GM18909 (cell line): ENCODE measurements around the gene PRR12.
"Not testable (repeated sequence)": the region's sequence is repeated elsewhere in the genome, so short reads cannot be mapped to it uniquely, and the experiment has no call there.

Experiments
- ATAC-seq: cut with Tn5 transposase; IDR thresholded peaks from one replicate; pipeline ENCODE4 v1.9.1; 2021; ENCODE audit warnings: mild to moderate bottlenecking; ENCODE audit not compliant: unreplicated experiment, poor library complexity

Gene PRR12

DNA sequence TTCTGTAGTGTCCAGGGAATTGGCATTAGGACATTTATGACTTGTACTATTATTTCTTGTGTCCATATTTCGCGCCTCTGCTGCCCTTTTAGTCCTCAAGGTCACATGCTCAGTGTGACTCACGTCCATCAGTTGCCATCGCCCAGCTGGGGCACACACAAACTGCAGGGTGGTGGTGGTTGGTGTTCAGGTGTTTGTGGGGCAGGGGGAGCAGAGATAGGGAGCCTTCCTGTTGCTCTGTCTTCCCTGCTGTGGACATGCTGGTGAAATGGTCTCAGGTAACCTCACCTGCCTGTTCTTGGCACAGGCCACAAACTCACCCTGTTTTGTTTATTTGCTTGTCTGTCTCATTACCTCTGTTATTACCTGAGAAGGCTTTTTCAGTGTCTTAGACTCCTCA is 22.4 kb downstream of the PRR12 start:
- no peak for ATAC-seq

- no peak for ATAC-seq
Measured at GRCh38 chr19:49614096-49614833, 23.3 kb downstream of the PRR12 start.

DNA sequence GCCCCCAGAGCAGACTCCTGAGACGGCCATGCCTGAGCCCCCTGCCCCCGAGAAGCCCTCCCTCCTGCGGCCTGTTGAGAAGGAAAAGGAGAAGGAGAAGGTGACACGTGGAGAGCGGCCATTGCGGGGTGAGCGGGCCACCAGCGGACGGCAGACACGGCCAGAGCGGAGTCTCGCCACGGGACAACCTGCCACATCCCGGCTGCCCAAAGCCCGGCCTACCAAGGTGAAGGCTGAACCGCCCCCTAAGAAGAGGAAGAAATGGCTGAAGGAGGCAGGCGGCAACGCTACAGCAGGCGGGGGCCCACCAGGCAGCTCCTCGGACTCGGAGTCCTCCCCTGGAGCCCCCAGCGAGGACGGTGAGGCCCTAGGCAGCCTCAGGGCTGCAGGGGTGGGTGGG is 24.9 kb downstream of the PRR12 start:
- ATAC-seq, result no peak

GRCh38 chr19:49616532-49616931 is 25.6 kb downstream of the PRR12 start:
- ATAC-seq, result no peak

GRCh38 chr19:49616945-49617344 is 26.0 kb downstream of the PRR12 start:
- ATAC-seq, result no peak

DNA sequence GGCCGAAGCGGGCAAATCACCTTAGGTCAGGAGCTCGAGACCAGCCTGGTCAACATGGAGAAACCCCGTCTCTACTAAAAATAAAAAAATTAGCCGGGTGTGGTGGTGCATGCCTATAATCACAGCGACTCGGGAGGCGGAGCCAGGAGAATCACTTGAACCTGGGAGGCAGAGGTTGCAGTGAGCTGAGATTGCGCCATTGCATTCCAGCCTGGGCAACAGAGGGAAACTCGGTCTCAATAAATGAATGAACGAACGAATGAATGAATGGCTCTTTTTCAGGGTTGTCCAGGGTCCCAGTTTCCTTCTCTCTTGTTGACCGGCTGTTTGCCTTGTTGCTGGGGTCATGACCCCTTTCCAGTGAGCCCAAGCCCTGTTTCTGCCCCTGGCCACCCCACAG is 26.9 kb downstream of the PRR12 start:
- not testable (repeated sequence) for ATAC-seq

DNA sequence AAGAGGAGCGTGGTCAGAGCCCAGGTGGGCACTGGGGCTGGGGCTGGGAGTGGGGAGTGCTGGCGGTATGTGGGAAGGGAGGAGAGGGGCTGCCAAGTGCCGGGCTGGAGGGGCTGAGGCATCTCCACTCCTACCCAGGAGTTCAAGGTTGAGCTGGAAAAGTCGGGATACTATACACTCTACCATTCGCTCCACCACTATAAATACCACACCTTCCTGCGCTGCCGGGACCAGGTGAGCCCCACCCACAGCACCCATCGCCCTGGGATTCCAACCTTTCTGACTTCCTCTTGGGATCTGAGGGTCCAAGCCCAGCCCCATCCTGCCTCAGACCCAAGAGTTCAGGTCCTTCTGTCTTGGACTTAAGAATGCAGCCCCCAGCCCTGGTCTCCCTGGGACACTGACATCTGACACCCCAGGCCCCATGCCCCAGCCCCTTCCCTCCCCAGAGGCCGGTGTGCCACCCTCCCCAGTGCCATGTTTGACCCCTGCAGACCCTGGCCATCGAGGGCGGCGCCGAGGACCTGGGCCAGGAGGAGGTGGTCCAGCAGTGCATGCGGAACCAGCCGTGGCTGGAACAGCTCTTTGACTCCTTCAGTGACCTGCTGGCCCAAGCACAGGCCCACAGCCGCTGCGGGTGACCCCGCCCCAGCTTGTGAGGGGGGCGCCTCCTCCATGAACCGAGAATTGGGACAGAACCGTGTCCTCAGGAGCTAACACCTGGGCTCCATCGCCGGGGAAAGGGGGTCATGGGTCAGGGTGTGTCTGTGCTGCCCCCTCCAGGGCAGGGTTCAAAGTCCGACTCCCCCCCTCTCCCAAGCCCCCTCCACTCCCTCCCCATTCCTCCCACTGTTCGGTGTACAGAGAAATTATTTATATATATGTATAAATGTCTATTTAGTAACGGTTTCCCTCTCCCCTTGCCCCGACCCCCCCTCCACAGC is 34.3 kb downstream of the PRR12 start:
- ATAC-seq, result no peak

DNA sequence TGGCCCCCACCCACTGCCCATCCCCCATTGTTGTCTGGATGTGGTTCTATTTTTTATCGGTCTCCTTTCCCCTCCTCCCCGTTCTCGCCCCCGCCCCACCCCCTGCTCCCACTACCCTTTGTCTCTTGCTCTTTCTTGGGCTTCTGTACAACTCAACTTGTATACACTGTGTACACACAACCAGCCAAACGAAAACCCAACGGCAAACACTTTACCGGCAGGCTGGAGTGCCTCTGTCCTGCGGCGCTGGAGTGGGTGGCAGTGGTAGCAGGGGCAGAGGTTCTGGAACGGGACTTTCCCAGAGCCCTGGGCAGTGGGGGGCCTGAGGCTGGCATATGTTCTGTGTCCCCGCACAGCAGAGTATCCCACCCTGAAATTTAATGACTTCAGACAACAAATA is 35.2 kb downstream of the PRR12 start:
- ATAC-seq, result no peak

- no peak for ATAC-seq
Measured at GRCh38 chr19:49629659-49630058, 38.7 kb downstream of the PRR12 start.

DNA sequence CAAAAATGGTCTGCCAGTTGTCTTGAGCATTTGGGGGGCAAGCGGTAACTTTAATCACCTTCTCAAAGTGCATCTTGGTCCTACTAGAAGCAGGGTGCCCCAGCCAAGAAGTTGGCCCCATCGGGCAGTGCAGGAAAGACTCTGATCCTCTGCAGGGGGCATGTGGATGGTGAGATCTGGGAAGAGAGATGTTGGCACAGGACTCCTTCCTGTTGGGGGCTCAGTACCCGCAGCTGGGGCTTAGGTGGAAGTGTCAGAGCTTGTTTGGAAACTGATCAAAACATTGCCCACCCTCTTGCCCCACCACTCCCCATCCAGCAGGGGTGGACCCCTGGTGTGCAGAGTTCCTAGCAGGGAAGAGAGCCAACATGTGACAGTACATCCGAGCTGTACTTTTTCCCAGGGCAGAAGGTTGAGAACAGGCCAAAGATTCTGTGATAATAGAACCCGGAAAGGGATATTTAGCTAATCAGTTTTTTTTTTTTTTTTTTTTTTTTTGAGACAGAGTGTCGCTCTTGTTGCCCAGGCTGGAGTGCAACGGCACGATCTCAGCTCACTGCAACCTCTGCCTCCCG is 40.1 kb downstream of the PRR12 start:
- ATAC-seq, result no peak

DNA sequence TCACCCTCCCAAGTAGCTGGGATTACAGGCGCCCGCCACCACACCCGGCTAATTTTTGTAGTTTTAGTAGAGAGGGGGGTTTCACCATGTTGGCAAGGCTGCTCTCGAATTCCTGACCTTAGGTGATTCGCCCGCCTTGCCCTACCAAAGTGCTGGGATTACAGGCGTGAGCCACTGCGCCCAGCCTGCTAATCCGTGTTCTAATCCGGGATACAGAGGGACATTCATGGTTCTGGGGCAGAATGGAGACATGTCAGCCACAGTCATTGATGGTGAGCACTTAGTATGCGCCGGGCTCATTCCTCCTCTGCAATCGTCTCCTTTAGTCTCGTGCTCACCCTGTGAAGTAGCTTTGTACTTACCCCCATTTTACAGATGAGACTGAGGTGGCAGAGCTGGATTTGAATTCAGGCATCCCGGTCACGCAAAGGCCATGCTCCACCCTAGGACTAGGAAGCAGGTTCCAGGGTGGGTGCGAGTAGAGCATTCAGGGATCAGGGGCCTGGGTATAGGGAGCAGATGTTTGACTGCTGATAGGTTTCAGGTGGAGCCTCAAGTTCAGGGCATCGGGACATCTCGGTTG is 40.7 kb downstream of the PRR12 start:
- no peak for ATAC-seq

DNA sequence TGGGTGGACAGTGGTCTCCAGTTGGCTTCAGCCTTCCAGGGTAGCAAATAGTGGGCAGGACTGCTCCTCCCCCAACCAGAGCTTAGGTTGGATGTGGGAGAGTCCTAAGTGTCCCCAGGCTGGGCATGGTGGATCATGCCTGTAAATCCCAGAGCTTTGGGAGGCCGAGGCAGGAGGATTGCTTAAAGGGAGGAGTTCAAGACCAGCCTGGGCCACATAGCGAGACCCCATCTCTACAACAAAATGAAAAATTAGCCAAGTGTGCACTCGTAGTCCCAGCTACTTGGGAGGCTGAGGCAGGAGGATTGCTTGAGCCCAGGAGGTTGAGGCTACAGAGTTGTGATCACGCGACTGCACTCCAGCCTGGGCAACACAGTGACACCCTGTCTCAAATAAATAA is 41.6 kb downstream of the PRR12 start:
- ATAC-seq, result no peak

DNA sequence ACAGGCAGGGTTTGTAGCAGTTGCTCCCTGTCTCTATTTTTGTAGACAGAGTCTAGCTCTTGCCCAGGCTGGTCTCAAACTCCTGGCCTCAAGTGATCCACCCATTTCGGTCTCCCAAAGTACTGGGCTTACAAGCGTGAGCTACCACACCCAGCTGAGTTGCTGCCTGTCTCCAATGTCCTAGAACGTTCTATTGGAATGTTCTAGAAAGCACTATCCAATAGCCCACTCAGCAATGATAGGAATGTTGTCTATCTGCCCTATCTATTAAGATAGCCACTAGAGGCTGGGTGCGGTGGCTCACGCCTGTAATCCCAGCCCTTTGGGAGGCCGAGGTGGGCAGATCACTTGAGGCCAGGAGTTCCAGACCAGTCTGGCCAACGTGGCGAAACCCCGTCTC is 42.3 kb downstream of the PRR12 start:
- ATAC-seq, result not testable (repeated sequence)

DNA sequence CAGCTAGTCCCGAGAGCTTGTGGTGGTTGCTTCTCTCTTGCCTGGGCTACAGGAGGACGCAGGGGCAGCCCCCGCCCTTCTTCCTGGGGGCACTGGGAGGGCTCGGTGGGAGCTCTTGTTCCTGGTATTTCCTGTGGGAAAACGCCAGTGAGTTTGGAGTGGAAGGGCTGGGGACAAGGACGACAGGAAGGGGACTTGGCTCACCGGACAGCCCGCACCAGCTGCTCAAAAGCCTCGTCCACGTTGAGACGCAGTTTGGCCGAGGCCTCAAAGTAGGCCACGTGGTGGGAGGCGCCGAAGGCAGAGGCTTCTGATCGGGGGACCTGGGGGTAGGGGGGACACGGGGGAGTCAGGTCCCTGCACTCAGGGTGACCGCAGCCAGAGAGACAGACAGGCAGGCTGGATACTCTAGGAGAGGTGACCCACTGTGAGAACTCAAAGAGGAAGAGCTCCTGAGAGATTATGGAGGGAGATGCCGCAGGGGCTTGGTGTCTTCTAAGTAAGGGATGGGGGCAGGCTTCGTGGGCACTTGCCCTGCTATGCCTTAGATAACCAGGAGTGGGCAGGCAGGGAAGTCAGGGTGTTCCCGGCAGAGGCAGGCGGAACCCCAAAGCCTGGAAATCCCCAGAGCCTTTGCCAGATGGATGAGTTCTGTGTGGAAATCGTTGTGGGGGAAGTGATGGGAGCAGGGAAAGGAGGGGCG is 44.7 kb downstream of the PRR12 start:
- no peak for ATAC-seq

- no peak for ATAC-seq
Measured at GRCh38 chr19:49636233-49636932, 45.4 kb downstream of the PRR12 start.

- no peak for ATAC-seq
Measured at GRCh38 chr19:49637821-49638738, 47.1 kb downstream of the PRR12 start.

DNA sequence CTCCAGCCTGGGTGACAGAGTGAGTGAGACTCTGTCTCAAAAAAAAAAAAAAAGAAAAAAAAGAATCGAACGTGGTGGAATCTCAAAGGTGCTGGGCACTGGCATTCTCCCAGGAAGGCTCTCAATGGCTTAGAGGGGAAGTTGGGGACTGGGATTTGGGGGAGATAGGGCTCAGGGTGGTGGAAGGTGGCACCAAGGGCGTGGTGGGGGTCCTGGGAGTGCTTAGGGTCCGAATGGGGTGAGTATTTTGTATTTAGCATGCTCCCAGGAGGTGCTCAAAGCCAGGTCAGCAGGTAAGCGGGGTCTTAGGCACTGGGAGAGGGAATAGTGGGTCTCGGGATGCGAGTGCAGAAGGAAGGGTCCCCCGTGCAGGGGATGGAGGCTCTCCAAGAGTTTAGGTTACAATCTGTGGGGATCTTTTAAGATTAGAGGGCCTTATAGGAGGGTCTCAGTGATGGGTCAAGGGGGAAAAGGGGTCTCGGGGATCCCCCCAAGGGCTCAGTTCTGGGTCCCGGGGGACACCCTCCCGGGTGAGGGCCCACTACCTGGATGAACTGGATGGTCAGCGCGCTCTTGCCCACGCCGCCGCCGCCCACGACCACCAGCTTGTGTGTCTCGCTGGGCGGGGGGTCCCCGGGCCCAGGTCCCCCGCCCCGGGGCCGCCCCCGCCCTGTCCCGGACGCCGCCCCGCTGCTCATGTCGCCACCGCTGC is 48.6 kb downstream of the PRR12 start:
- no peak for ATAC-seq
